Panc1 (cell line): Measurements from ENCODE around the gene BTBD17.

ENCODE experiments used
- POLR2AphosphoS5 ChIP-seq: IDR thresholded peaks from 2 replicates; pipeline ENCODE4 v1.6.1; 2012; ENCODE audit warnings: mild to moderate bottlenecking, low read depth, low read length, moderate library complexity
- SIN3A ChIP-seq: IDR thresholded peaks from 2 replicates; pipeline ENCODE4 v1.6.1; 2012; ENCODE audit warnings: low read depth, mild to moderate bottlenecking, low read length, moderate library complexity, borderline replicate concordance; ENCODE audit not compliant: insufficient read depth
- TF ChIP-seq, protein P1 (sequence below): fragments of 450-650 bp; IDR thresholded peaks from 2 replicates; pipeline ENCODE4 v1.5.1; 2017; ENCODE audit warnings: mild to moderate bottlenecking
- TF ChIP-seq, protein P2 (sequence below), 2 experiments: IDR thresholded peaks; 2 replicates each; pipeline ENCODE4 v1.6.1; 2011 to 2012; ENCODE audit warnings: low read depth in 2 of 2, control low read depth in 1 of 2, low read length in 1 of 2, mild to moderate bottlenecking in 1 of 2, moderate library complexity in 1 of 2; ENCODE audit not compliant: insufficient read depth in 1 of 2

DNA sequence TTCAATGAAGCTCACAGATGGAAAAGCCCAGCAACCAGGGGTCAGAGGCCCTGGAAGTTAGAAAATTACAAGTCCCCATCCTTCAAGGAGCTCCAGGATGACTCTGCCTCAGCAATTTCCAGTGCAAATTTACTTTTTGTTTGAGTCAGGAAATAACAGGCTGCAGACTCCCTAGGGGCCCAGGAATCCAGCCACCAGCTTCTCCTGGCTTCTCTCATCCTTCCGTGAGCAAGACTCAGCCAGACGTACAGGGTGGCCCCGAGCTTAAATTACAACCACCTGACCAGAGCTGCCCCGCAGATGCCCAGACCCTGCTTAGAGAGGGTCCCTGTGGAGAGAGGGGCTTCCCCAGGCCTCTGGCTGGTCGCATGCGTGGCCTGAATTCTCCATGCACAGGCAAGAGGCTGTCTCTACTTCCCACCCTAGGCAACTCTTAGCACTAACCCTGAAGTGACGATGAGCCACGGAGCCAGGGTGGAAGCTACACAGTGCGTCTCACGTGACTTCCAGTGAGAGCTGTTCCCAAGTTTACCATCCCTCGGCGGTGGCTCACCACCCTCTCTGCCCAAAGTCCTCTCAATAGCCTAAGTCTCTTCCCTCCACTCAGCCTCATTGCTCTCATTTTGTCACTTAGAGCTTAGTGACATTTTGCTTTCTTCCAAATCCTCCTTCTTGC is 32.7 kb upstream of the BTBD17 start:
- TF ChIP-seq, protein P1, sequence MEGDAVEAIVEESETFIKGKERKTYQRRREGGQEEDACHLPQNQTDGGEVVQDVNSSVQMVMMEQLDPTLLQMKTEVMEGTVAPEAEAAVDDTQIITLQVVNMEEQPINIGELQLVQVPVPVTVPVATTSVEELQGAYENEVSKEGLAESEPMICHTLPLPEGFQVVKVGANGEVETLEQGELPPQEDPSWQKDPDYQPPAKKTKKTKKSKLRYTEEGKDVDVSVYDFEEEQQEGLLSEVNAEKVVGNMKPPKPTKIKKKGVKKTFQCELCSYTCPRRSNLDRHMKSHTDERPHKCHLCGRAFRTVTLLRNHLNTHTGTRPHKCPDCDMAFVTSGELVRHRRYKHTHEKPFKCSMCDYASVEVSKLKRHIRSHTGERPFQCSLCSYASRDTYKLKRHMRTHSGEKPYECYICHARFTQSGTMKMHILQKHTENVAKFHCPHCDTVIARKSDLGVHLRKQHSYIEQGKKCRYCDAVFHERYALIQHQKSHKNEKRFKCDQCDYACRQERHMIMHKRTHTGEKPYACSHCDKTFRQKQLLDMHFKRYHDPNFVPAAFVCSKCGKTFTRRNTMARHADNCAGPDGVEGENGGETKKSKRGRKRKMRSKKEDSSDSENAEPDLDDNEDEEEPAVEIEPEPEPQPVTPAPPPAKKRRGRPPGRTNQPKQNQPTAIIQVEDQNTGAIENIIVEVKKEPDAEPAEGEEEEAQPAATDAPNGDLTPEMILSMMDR = no peak
- TF ChIP-seq POLR2AphosphoS5 (no peak), SIN3A (no peak)
- TF ChIP-seq, protein P2, sequence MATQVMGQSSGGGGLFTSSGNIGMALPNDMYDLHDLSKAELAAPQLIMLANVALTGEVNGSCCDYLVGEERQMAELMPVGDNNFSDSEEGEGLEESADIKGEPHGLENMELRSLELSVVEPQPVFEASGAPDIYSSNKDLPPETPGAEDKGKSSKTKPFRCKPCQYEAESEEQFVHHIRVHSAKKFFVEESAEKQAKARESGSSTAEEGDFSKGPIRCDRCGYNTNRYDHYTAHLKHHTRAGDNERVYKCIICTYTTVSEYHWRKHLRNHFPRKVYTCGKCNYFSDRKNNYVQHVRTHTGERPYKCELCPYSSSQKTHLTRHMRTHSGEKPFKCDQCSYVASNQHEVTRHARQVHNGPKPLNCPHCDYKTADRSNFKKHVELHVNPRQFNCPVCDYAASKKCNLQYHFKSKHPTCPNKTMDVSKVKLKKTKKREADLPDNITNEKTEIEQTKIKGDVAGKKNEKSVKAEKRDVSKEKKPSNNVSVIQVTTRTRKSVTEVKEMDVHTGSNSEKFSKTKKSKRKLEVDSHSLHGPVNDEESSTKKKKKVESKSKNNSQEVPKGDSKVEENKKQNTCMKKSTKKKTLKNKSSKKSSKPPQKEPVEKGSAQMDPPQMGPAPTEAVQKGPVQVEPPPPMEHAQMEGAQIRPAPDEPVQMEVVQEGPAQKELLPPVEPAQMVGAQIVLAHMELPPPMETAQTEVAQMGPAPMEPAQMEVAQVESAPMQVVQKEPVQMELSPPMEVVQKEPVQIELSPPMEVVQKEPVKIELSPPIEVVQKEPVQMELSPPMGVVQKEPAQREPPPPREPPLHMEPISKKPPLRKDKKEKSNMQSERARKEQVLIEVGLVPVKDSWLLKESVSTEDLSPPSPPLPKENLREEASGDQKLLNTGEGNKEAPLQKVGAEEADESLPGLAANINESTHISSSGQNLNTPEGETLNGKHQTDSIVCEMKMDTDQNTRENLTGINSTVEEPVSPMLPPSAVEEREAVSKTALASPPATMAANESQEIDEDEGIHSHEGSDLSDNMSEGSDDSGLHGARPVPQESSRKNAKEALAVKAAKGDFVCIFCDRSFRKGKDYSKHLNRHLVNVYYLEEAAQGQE (IDR thresholded peaks at IDR 0.05; ENCODE audit: insufficient read depth in 1 of 2, low read depth in 2 of 2, low read length in 1 of 2) = no peak
